ENCODE results near the gene PLCB1.

Gene PLCB1

GRCh38 chr20:8399947-8400346 is 267.9 kb downstream of the PLCB1 start:
- TF ChIP-seq CTCF (IDR thresholded peaks at IDR 0.05; ENCODE audit: low read depth, low read length, missing control alignments): no peak
- no peak for DNase-seq (ENCODE audit: low read depth)

GRCh38 chr20:8400486-8400885 is 268.4 kb downstream of the PLCB1 start:
- DNase-seq (ENCODE audit: low read depth): no peak
- H3K4me3 ChIP-seq (ENCODE audit: low read depth, low read length): no peak overlapping the region
- in situ Hi-C loops (cut with HindIII; ENCODE audit: low sequenced_read_pairs): loop anchor here (5.0 kb wide), 1 partner anchor 57 kb away; no protein-coding TSS in a partner anchor
- TF ChIP-seq CTCF (IDR thresholded peaks at IDR 0.05; ENCODE audit: low read depth, low read length, missing control alignments): no peak

More at GRCh38 chr20:8399947-8400346, 267.9 kb downstream of the PLCB1 start:
- H3K4me3 ChIP-seq (ENCODE audit: low read depth, low read length): no peak overlapping the region
- in situ Hi-C loops (cut with HindIII; ENCODE audit: low sequenced_read_pairs): loop anchor here (5.0 to 10.0 kb wide), 2 partner anchors 57 to 265 kb away; partner anchors contain the start of gene PLCB1

- in situ Hi-C loops (cut with HindIII; ENCODE audit: low sequenced_read_pairs): loop anchor here (5.0 kb wide), 1 partner anchor 56 kb away; no protein-coding TSS in a partner anchor
- no peak for TF ChIP-seq CTCF (IDR thresholded peaks at IDR 0.05; ENCODE audit: low read depth, low read length, missing control alignments)
- H3K4me3 ChIP-seq (ENCODE audit: low read depth, low read length): no peak overlapping the region
- DNase-seq (ENCODE audit: low read depth): no peak
These were observed 269.5 kb downstream of the PLCB1 start for GRCh38 chr20:8401556-8401955.

GRCh38 chr20:8402798-8403197 is 270.7 kb downstream of the PLCB1 start:
- H3K4me3 ChIP-seq (ENCODE audit: low read depth, low read length): no peak overlapping the region
- DNase-seq (ENCODE audit: low read depth): no peak
- in situ Hi-C loops (cut with HindIII; ENCODE audit: low sequenced_read_pairs): loop anchor here (5.0 kb wide), 1 partner anchor 55 kb away; no protein-coding TSS in a partner anchor
- TF ChIP-seq CTCF (IDR thresholded peaks at IDR 0.05; ENCODE audit: low read depth, low read length, missing control alignments): no peak

GRCh38 chr20:8404912-8405635 is 273.0 kb downstream of the PLCB1 start:
- no peak for TF ChIP-seq CTCF (IDR thresholded peaks at IDR 0.05; ENCODE audit: low read depth, low read length, missing control alignments)
- in situ Hi-C loops (cut with HindIII; ENCODE audit: low sequenced_read_pairs): loop anchor here (5.0 kb wide), 1 partner anchor 52 kb away; no protein-coding TSS in a partner anchor
- DNase-seq (ENCODE audit: low read depth): no peak

GRCh38 chr20:8406391-8406790 is 274.3 kb downstream of the PLCB1 start:
- in situ Hi-C loops (cut with HindIII; ENCODE audit: low sequenced_read_pairs): no loop called here
- no peak for DNase-seq (ENCODE audit: low read depth)

More at GRCh38 chr20:8404912-8405635, 273.0 kb downstream of the PLCB1 start:
- H3K4me3 ChIP-seq (ENCODE audit: low read depth, low read length): no peak overlapping the region

More at GRCh38 chr20:8406391-8406790, 274.3 kb downstream of the PLCB1 start:
- H3K4me3 ChIP-seq (ENCODE audit: low read depth, low read length): no peak overlapping the region
- TF ChIP-seq CTCF (IDR thresholded peaks at IDR 0.05; ENCODE audit: low read depth, low read length, missing control alignments): no peak
